ENCODE measurements around the gene SLC35E4.

DNA sequence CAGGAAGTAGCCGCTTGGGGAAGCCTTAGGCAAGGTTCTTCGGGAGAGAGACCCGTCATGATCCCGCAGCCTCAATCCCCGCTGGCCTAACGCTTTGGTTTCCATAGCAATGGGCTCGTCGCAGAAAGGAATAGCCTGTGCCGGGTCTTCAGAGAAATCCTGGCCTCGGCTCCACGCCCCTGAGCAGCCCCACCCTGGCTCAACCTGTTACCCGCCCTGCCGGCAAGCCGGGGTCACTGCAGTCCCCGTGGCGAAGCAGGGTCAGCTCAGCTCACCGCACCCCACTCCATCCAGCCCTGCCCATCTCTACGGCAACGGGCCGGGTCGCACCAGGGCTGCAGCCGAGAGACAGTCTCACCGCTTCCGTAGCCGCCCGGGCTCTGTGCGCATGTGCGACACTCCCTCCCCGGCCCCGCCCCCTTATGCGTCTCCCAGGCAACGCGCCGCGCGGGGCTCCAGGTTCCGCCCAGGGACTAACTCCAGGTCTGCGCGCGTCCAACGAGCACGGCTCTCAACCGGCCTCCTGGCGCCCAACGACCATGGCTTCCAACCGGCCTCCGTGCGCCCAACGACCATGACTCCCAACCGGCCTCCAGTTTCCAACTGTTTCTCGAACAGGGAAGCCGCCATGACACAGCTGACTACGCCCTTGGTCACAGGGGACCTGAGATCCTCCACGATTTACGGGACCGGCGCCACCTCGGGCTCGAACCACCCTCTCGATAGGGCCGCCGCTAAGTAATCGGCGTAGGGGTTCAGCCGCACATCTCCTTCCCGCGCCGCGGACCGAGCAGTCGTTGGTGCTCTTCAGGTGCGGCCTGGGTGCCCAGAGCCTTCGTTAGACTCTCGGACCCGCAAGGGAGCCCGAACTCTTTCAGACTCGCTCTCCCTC lies 32.2 kb downstream of the SLC35E4 start, which contains the start of gene DUSP18:
- TF ChIP-seq POLR2AphosphoS5 (IDR thresholded peaks at IDR 0.05; ENCODE audit: low read depth, low read length) (no peak), TAF1 (IDR thresholded peaks at IDR 0.05; ENCODE audit: borderline replicate concordance, low read depth, low read length) (no peak), POLR2A (IDR thresholded peaks at IDR 0.05; ENCODE audit: low read depth, low read length) (peak; percentile 37; the same call in 1 of the 2 replicates)

Measured in GM12892 (cell line).